Naive B cell (primary cell): ENCODE measurements around the gene FGFR3. TPM values are rescaled to one million over a fixed set of nuclear protein-coding genes. Genes with fewer than 3 reads are reported as not detected.
A peak's percentile ranks its signal among the peaks of the same experiment; 100 is the strongest.

Source experiments
- ATAC-seq, 2 donors: fragments of 150-1000 bp; cut with Tn5 transposase; 2 replicates each; pipeline ENCODE4 v1.10.0; 2021; ENCODE audit warnings: low read depth in 2 of 2, mild to moderate bottlenecking in 2 of 2, moderate library complexity in 2 of 2
- DNase-seq: peaks from one replicate; pipeline ENCODE4 v3.0.0; 2022
- H3K27ac Mint-ChIP-seq, 6 donors: one replicate each; pipeline ENCODE4 v1.8.0; 2020 to 2022; ENCODE audit warnings: mild to moderate bottlenecking in 6 of 6, mixed read lengths in 6 of 6, moderate library complexity in 5 of 6, inconsistent platforms in 2 of 6
- H3K27me3 Mint-ChIP-seq, 3 donors: one replicate each; pipeline ENCODE4 v1.8.0; 2021 to 2022; ENCODE audit warnings: mixed read lengths in 3 of 3, mild to moderate bottlenecking in 1 of 3
- H3K36me3 Mint-ChIP-seq, 2 donors: one replicate each; pipeline ENCODE4 v1.8.0; 2020 to 2022; ENCODE audit warnings: mixed read lengths in 2 of 2, inconsistent platforms in 1 of 2, mild to moderate bottlenecking in 1 of 2
- H3K4me1 Mint-ChIP-seq, 3 donors: one replicate each; pipeline ENCODE4 v1.8.0; 2020 to 2022; ENCODE audit warnings: mixed read lengths in 3 of 3, inconsistent platforms in 1 of 3, mild to moderate bottlenecking in 1 of 3, moderate library complexity in 1 of 3
- H3K4me3 Mint-ChIP-seq, 8 donors: one replicate each; pipeline ENCODE4 v1.8.0; 2020 to 2022; ENCODE audit warnings: mild to moderate bottlenecking in 8 of 8, mixed read lengths in 8 of 8, moderate library complexity in 8 of 8, inconsistent platforms in 2 of 8
- H3K9me3 Mint-ChIP-seq, 7 donors: one replicate each; pipeline ENCODE4 v1.8.0; 2020 to 2022; ENCODE audit warnings: mixed read lengths in 7 of 7, mild to moderate bottlenecking in 5 of 7, inconsistent platforms in 2 of 7, moderate library complexity in 1 of 7
- polyA plus RNA-seq, 6 donors: library from polyadenylated mRNA; unstranded; fragments of 300-500 nt; fragmentation: Illumina TruSeq; gene quantifications; one replicate each; pipeline ENCODE4 v1.2.3, GENCODE V29; 2021; ENCODE audit warnings: low read depth in 6 of 6

Gene FGFR3
- polyA plus RNA-seq, 6 donors from 2014 or later = 0.07 TPM; not detected in 5

- DNase-seq (no peak), ATAC-seq (no peak)
- Mint-ChIP-seq H3K27ac (no peak overlapping the region), H3K4me3 (no peak overlapping the region), H3K4me1 (no peaks in the 10 kb centered on the region), H3K27me3 (peaks cover 0 to 4% (median 0%) of the 10 kb centered on the region in 3 donors), H3K36me3 (peaks cover 5 to 7% of the 10 kb centered on the region in 2 donors), H3K9me3 (no peaks in the 10 kb centered on the region)
Observed at GRCh38 chr4:1808396-1808795, 15.3 kb downstream of the FGFR3 start.

GRCh38 chr4:1808851-1809753 lies 16.0 kb downstream of the FGFR3 start:
- no peak for DNase-seq
- H3K27ac Mint-ChIP-seq = peak overlapping the region in 1 of 6 donors; percentile 78

GRCh38 chr4:1809754-1810502 lies 16.8 kb downstream of the FGFR3 start:
- DNase-seq (peak; percentile 64), ATAC-seq (peak; percentile 82 to 85)
- Mint-ChIP-seq H3K4me3 (no peak overlapping the region), H3K4me1 (no peaks in the 10 kb centered on the region), H3K36me3 (peaks cover 5 to 7% of the 10 kb centered on the region in 2 donors), H3K9me3 (no peaks in the 10 kb centered on the region), H3K27ac (no peak overlapping the region), H3K27me3 (no peaks in the 10 kb centered on the region)

More at GRCh38 chr4:1808851-1809753, 16.0 kb downstream of the FGFR3 start:
- Mint-ChIP-seq H3K27me3 (no peaks in the 10 kb centered on the region), H3K9me3 (no peaks in the 10 kb centered on the region), H3K4me1 (no peaks in the 10 kb centered on the region), H3K36me3 (peaks cover 5 to 7% of the 10 kb centered on the region in 2 donors), H3K4me3 (no peak overlapping the region)
- no peak for ATAC-seq

- H3K27me3 Mint-ChIP-seq = no peaks in the 10 kb centered on the region
- H3K36me3 Mint-ChIP-seq = peaks cover 5 to 7% of the 10 kb centered on the region in 2 donors
Observed at GRCh38 chr4:1810765-1811164, 17.7 kb downstream of the FGFR3 start.

GRCh38 chr4:1812720-1813119 lies 19.6 kb downstream of the FGFR3 start:
- no peaks in the 10 kb centered on the region for H3K4me1 Mint-ChIP-seq
- H3K27me3 Mint-ChIP-seq = no peaks in the 10 kb centered on the region
- peaks cover 5 to 7% of the 10 kb centered on the region in 2 donors for H3K36me3 Mint-ChIP-seq
- no peak overlapping the region for H3K4me3 Mint-ChIP-seq
- no peaks in the 10 kb centered on the region for H3K9me3 Mint-ChIP-seq
- DNase-seq = no peak
- no peak for ATAC-seq
- H3K27ac Mint-ChIP-seq = no peak overlapping the region

More at GRCh38 chr4:1810765-1811164, 17.7 kb downstream of the FGFR3 start:
- H3K9me3 Mint-ChIP-seq = no peaks in the 10 kb centered on the region
- no peak for ATAC-seq
- no peaks in the 10 kb centered on the region for H3K4me1 Mint-ChIP-seq
- H3K27ac Mint-ChIP-seq = no peak overlapping the region
- H3K4me3 Mint-ChIP-seq = no peak overlapping the region
- no peak for DNase-seq

- H3K27me3 Mint-ChIP-seq = no peaks in the 10 kb centered on the region
- peaks cover 5 to 7% of the 10 kb centered on the region in 2 donors for H3K36me3 Mint-ChIP-seq
- DNase-seq = no peak
- H3K4me3 Mint-ChIP-seq = no peak overlapping the region
- ATAC-seq = no peak
- H3K27ac Mint-ChIP-seq = peak overlapping the region in 3 of 6 donors; percentile 26 to 86 (median 28)
- H3K9me3 Mint-ChIP-seq = no peaks in the 10 kb centered on the region
- H3K4me1 Mint-ChIP-seq = no peaks in the 10 kb centered on the region
Observed at GRCh38 chr4:1813231-1813630, 20.1 kb downstream of the FGFR3 start.

- ATAC-seq = no peak
- peak overlapping the region in 1 of 6 donors; percentile 28 for H3K27ac Mint-ChIP-seq
- no peaks in the 10 kb centered on the region for H3K4me1 Mint-ChIP-seq
- H3K9me3 Mint-ChIP-seq = no peaks in the 10 kb centered on the region
- H3K36me3 Mint-ChIP-seq = peaks cover 5 to 7% of the 10 kb centered on the region in 2 donors
- no peak for DNase-seq
- H3K4me3 Mint-ChIP-seq = no peak overlapping the region
- H3K27me3 Mint-ChIP-seq = no peaks in the 10 kb centered on the region
Observed at GRCh38 chr4:1813915-1814314, 20.8 kb downstream of the FGFR3 start.

GRCh38 chr4:1814453-1814852 lies 21.4 kb downstream of the FGFR3 start:
- Mint-ChIP-seq H3K36me3 (peaks cover 10 to 13% of the 10 kb centered on the region in 2 donors), H3K27me3 (no peaks in the 10 kb centered on the region), H3K4me1 (no peaks in the 10 kb centered on the region), H3K27ac (peak overlapping the region in 1 of 6 donors; percentile 47), H3K9me3 (no peaks in the 10 kb centered on the region), H3K4me3 (no peak overlapping the region)
- DNase-seq (no peak), ATAC-seq (no peak)

GRCh38 chr4:1815096-1815996 lies 22.3 kb downstream of the FGFR3 start:
- H3K4me1 Mint-ChIP-seq = no peaks in the 10 kb centered on the region
- H3K4me3 Mint-ChIP-seq = no peak overlapping the region
- H3K27ac Mint-ChIP-seq = peak overlapping the region in 1 of 6 donors; percentile 27
- H3K9me3 Mint-ChIP-seq = no peaks in the 10 kb centered on the region
- DNase-seq (no peak), ATAC-seq (no peak)
- peaks cover 19 to 22% of the 10 kb centered on the region in 2 donors for H3K36me3 Mint-ChIP-seq
- no peaks in the 10 kb centered on the region for H3K27me3 Mint-ChIP-seq

- Mint-ChIP-seq H3K36me3 (peaks cover 19 to 22% of the 10 kb centered on the region in 2 donors), H3K27me3 (no peaks in the 10 kb centered on the region), H3K27ac (peak overlapping the region in 1 of 6 donors; percentile 71), H3K4me1 (no peaks in the 10 kb centered on the region), H3K9me3 (no peaks in the 10 kb centered on the region), H3K4me3 (no peak overlapping the region)
- DNase-seq = no peak
- ATAC-seq = no peak
Observed at GRCh38 chr4:1815997-1816860, 23.1 kb downstream of the FGFR3 start.

- Mint-ChIP-seq H3K9me3 (no peaks in the 10 kb centered on the region), H3K27me3 (no peaks in the 10 kb centered on the region), H3K27ac (peak overlapping the region in 2 of 6 donors; percentile 17 to 79), H3K36me3 (peaks cover 15 to 36% of the 10 kb centered on the region in 2 donors), H3K4me1 (peaks cover 0 to 2% (median 0%) of the 10 kb centered on the region in 3 donors), H3K4me3 (no peak overlapping the region)
- DNase-seq (no peak), ATAC-seq (no peak)
Observed at GRCh38 chr4:1819284-1819683, 26.2 kb downstream of the FGFR3 start.

GRCh38 chr4:1819816-1820215 lies 26.7 kb downstream of the FGFR3 start:
- DNase-seq (no peak), ATAC-seq (no peak)
- peak overlapping the region in 1 of 6 donors; percentile 47 for H3K27ac Mint-ChIP-seq
- H3K36me3 Mint-ChIP-seq = peaks cover 18 to 41% of the 10 kb centered on the region in 2 donors
- no peaks in the 10 kb centered on the region for H3K9me3 Mint-ChIP-seq
- H3K27me3 Mint-ChIP-seq = no peaks in the 10 kb centered on the region
- no peak overlapping the region for H3K4me3 Mint-ChIP-seq
- peaks cover 0 to 4% (median 0%) of the 10 kb centered on the region in 3 donors for H3K4me1 Mint-ChIP-seq
